Measurements from ENCODE around the gene CYTL1. TPM values are rescaled to one million over a fixed set of nuclear protein-coding genes. Genes with fewer than 3 reads are reported as not detected.

CYTL1 gene
- total and polyA plus RNA-seq, 2 of the 4 experiments (the other 2 are of a cell fraction): 1.3 to 7.4 TPM

GRCh38 chr4:5052204-5052702 is 33.0 kb upstream of the CYTL1 start:
- ATAC-seq (ENCODE audit: low read depth) (peak; percentile 9), DNase-seq (peak; percentile 35)
- POLR2A ChIA-PET (ENCODE audit: unreplicated experiment): no interaction called here
- Histone ChIP-seq H3K9me3 (ENCODE audit: control insufficient read depth, insufficient read depth, low read length) (no peaks in the 10 kb centered on the region), H2AK5ac (ENCODE audit: low read depth, low read length) (no peak overlapping the region), H2AFZ (replicated peaks; ENCODE audit: low read length, poor library complexity) (peak overlapping the region; percentile 93), H2BK5ac (ENCODE audit: low read depth, low read length, poor library complexity, severe bottlenecking) (no peak overlapping the region), H3K9me1 (ENCODE audit: insufficient read depth, low read length) (no peaks in the 10 kb centered on the region; the same call in 1 of the 2 replicates), H4K91ac (ENCODE audit: insufficient read depth, low read depth, low read length) (peak overlapping the region; percentile 62; the same call in 1 of the 2 replicates), H3K4me1 (ENCODE audit: control insufficient read depth, insufficient read depth, low read length) (peaks cover 2% of the 10 kb centered on the region; the same call in 1 of the 2 replicates), H3K79me1 (ENCODE audit: low read depth in 1 of 2, low read length in 2 of 2) (peaks cover 0 to 24% of the 10 kb centered on the region in 2 experiments; a peak in 3 of 4 replicates), H3K14ac (replicated peaks; ENCODE audit: low read depth, low read length) (peak overlapping the region; percentile 3; the same call in 1 of the 2 replicates), H2BK120ac (ENCODE audit: low read depth, low read length) (no peak overlapping the region), H3K4me3 (ENCODE audit: insufficient read depth, low read depth, low read length) (peak overlapping the region; percentile 53), H3K18ac (ENCODE audit: low read depth, low read length) (peak overlapping the region; percentile 11; the same call in 1 of the 2 replicates), H3K36me3 (ENCODE audit: control insufficient read depth, insufficient read depth, low read length) (no peaks in the 10 kb centered on the region), H3K27ac (ENCODE audit: insufficient read depth, low read length) (peak overlapping the region; percentile 61), H3K56ac (ENCODE audit: extremely low read depth, insufficient read depth, low read length) (0 out of 2 replicates have a peak overlapping the region, but pooled peaks have one; percentile 18), H2AK9ac (replicated peaks; ENCODE audit: low read depth, low read length, poor library complexity) (peak overlapping the region; percentile 4), H3K4ac (ENCODE audit: low read depth, low read length) (peak overlapping the region; percentile 46), H3K23ac (ENCODE audit: low read depth, low read length) (peak overlapping the region; percentile 59; the same call in 1 of the 2 replicates), H2BK20ac (ENCODE audit: low read depth, low read length) (peak overlapping the region; percentile 41; the same call in 1 of the 2 replicates), H2BK15ac (ENCODE audit: low read depth, low read length) (no peak overlapping the region), H4K5ac (ENCODE audit: low read depth, low read length) (no peak overlapping the region), H3K27me3 (ENCODE audit: control insufficient read depth, insufficient read depth, low read length) (no peaks in the 10 kb centered on the region), H3K4me2 (ENCODE audit: low read depth, low read length) (peak overlapping the region; percentile 88), H4K8ac (ENCODE audit: low read depth in 2 of 2, low read length in 2 of 2) (peak overlapping the region; percentile 23 to 32; a peak in 3 of 4 replicates), H4K20me1 (ENCODE audit: insufficient read depth, low read length) (peaks cover 3% of the 10 kb centered on the region; the same call in 1 of the 2 replicates), H3K9ac (ENCODE audit: low read depth, low read length) (peak overlapping the region; percentile 87)
- in situ Hi-C loops (cut with MboI; ENCODE audit: low sequenced_read_pairs): no loop called here
- WGBS, 2 experiments (ENCODE audit: extremely low coverage in 2 of 2, insufficient read length in 1 of 2): no CpG with 5 or more reads among the region's 18 CpGs
- dilution Hi-C loops (cut with HindIII; ENCODE audit: low sequenced_read_pairs, unreplicated experiment): no loop called here
- CTCF ChIA-PET: no interaction called here
- intact Hi-C loops (cut with micrococcal nuclease): loop anchor here (5.0 to 10.0 kb wide), 6 partner anchors 193 to 760 kb away; partner anchors contain the start of gene EVC2
- BruUV-seq (replicated peaks): no TSS peak
- TF ChIP-seq BHLHE40 (IDR thresholded peaks at IDR 0.05; ENCODE audit: low read depth, low read length): peak; percentile 81
- no peak for TF ChIP-seq MAFK (IDR thresholded peaks at IDR 0.05; ENCODE audit: low read depth, low read length)
- TF ChIP-seq CEBPB (IDR thresholded peaks at IDR 0.05; ENCODE audit: low read depth, low read length): no peak
